Pons (tissue), 1 donor: ENCODE measurements around the gene GAREM1.

ENCODE experiments used
- DNase-seq: peaks from one replicate; pipeline ENCODE4 v3.0.0-alpha.2; 2016; ENCODE audit warnings: low spot score

The GAREM1 gene

DNA sequence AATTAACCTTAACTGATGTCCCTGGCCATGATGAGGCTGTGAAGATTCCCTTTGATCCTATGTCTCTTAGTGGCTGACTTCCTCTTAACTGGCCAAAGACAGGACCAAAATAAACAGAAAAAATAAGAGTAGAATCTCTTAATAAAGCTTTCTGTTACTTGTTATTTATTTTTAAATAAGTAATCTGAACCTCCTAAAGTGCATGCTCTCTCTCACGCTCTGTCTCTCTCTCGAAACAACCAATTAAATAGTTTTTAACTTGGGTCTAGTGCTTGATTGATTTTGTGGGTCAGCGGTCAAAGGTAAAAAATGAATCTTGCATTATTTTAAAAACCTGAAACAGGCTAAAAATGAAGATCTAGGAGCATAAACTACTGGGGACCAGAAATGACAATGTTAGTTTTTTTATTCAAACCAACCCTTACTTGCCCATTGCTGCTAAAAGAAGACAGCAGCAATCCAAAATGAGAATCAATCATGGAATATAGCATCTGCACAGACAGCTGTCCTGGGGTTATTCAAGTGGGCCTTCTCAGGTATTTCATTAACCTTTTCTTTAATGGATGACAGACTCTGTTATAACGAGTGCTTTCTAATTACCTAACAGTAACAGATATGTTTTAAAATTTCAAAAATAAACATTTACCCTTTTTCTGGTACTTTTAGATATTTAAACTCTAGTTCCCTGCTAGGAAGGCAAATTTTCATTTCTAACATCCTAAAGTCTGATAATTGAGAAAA lies 11.2 kb downstream of the GAREM1 start:
- DNase-seq: no peak

GRCh38 chr18:32455361-32455760 lies 15.3 kb downstream of the GAREM1 start:
- DNase-seq: no peak

DNA sequence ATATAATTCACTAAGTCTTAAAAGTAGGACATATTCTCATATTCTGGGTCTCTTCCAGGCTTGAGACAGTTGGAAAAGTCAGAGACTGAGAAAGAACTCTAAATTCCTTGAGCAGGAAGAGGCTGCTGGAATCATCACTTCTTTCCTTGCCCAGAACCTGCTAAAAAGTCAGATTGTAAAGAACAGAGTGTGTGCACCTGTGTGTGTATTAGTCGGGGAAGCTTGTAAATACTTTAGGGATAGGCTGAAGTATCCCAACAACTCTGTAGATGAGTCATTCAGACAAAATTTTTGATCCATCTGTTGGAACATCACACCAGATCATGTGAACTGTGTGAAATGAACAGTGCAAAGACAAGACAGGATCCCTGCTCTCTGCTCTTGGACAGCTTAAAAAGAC lies 16.1 kb downstream of the GAREM1 start:
- no peak for DNase-seq

- DNase-seq: no peak
Measured at GRCh38 chr18:32450874-32451273, 19.8 kb downstream of the GAREM1 start.

DNA sequence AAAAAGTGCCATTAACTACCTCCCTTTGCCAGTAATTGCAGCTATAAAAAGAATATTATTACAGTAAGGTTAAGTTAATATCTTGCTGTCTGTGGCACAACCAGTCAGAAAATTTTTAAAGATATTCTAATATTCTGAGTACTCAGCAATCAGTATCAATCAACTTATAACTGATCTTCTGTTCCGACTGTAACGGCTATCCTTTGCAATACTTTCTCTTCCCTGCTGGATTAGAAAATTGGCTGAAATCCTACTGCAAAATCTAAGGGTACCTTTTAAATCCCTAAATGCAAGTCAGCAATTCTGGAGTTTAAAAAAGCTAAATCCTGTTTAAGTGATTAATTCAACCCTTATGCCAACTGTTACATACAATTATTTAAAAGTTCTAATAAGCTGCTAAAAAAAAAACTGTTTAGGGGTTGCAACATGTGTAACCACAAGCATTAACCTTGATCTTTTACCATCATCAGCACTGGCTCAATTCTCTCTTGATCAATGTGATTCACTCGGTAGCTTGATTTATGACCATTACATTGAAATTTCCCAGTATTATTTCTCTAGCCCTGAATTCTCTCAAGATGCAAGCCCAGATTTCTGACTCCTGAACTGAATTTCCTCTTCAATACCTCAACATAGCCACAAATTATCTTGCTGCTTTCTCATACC lies 20.5 kb downstream of the GAREM1 start:
- no peak for DNase-seq

DNA sequence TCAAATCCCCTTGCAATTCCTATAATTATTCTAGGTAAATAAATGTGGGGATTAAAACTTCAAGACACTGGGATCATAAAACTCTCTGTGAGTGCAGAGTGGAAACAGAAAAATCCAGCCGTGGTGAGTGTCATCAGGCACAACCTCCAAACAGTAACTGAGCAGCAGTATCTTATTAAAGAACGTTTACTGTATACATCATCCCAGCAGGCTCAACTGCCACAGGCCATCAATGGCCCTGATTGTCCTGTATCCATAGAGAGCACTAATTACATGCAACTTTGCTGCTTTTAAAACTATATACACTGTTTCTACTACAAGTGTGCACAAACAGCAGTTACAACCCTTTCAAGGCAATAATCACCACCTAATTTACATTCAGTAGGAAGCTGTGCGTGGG lies 23.9 kb downstream of the GAREM1 start:
- DNase-seq: peak; percentile 86

DNA sequence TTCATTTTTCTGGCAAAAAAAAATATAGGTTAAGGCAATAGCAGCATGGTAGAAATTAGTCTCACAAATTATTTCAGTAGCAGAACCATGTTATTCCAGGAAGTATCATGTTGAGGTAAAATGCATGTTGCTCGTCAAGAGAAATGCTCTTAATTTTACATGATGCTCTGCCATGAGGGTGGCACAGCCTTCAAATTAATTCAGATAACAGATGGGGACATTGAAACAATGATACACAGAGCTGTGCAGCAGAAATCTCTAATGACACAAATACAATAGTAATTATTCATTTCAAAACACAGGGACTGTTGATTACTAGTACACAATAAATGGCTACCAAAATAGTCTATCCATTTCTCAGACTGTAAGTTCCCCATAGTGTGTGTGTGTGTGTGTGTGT lies 24.8 kb downstream of the GAREM1 start:
- peak; percentile 73 for DNase-seq

- DNase-seq: no peak
Measured at GRCh38 chr18:32443706-32444215, 26.9 kb downstream of the GAREM1 start.

GRCh38 chr18:32443033-32443705 lies 27.5 kb downstream of the GAREM1 start:
- no peak for DNase-seq

DNA sequence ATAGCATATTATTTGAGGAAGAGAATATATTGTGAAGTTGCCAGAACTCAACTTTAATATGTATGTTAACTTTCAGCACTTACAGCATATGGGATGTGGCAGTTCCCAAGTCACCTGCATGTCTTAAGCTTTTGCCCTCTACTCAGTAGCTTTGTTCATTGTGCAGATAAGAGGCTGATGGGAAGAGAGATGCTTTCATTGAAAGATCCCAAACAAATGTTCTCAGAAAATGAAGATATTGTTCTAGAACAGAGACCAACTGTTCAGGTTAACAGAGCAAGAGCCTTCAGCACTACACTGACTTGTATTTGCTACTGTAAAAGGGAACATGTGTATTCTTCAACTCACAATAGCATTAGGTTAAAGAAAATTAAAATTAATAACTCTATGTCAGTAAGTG lies 28.1 kb downstream of the GAREM1 start:
- peak; percentile 98 for DNase-seq

- peak; percentile 83 for DNase-seq
Measured at GRCh38 chr18:32441533-32441932, 29.1 kb downstream of the GAREM1 start.

DNA sequence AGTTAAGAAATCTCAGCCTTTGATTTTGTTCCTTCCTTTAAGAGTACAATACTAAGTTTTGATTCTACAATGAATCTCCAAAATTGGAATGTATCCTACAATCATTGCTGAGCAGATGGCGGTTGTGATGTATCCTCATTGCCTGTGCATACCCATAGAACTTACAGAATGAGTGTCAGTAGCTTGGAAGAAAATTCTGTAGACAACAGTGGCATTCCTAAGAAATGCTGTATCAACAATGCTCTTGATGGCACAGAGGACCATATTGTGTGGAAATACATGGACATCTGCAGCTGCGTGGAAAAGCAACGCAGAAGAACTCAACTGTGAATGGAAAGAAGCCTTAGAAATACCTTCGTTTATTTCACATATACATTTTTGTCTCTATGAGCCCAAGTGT lies 30.2 kb downstream of the GAREM1 start:
- peak; percentile 62 for DNase-seq

- DNase-seq: peak; percentile 83
Measured at GRCh38 chr18:32439802-32440201, 30.9 kb downstream of the GAREM1 start.

- DNase-seq: peak; percentile 12
Measured at GRCh38 chr18:32439241-32439640, 31.4 kb downstream of the GAREM1 start.

GRCh38 chr18:32438173-32438572 lies 32.5 kb downstream of the GAREM1 start:
- DNase-seq: peak; percentile 12

- DNase-seq: peak; percentile 34
Measured at GRCh38 chr18:32437100-32437834, 33.4 kb downstream of the GAREM1 start.

DNA sequence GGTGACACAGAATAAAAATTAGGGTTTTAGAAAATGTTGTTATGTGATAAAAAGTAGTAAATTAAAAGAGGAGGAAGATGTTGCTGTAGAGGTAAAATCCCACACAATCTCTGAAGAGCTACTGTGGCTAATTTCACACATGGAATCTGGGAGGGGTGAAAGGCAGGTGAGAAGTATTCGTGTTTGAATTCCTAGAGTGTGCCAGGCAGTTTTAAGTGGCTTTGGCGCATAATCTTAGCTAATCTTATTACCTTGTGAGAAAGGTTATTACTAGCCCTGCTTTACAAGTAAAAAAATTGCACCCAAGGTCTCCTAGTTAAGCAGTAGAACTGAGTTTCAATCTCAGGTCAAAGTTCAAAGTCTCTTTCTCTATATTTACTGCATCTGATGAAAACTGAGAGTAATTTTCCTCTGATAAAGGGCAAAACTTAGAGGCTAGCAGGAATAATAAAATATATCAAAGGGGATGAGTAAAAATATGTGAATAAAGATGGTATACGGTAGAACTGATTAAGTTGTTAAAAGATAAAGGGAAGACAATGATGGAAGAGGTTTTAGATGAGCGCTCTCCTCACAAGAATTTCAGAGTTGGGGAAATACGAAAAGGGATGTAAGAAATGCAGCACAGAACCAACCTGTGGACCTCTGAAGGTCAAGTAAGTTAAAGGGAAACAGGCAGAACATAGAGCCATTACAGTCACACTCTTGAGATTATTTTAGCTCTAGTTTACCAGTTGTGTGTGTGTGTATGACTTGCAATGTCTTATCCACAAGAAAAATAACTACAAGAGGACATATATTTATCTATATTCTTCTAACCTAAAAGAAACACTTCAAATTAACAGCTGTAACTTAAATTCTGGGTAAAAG lies 34.8 kb downstream of the GAREM1 start:
- DNase-seq: no peak

DNA sequence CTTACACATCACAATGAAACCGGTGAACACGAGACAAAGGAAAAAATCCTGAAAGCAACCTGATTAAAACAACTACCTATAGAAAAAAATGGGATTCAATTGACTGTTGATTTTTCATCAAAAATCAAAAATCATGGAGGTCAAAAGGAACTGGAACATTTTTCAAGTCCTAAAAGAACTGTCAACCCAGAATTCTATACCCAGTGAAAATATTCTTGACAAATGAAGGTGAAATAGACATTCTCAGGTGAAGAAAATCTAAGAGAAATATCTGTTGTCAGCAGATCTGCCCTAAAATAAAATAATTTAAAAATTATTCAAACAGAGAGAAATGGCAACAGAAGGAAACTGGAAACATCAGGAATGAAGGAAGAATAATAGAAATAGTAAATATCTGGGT lies 38.9 kb downstream of the GAREM1 start:
- no peak for DNase-seq

DNA sequence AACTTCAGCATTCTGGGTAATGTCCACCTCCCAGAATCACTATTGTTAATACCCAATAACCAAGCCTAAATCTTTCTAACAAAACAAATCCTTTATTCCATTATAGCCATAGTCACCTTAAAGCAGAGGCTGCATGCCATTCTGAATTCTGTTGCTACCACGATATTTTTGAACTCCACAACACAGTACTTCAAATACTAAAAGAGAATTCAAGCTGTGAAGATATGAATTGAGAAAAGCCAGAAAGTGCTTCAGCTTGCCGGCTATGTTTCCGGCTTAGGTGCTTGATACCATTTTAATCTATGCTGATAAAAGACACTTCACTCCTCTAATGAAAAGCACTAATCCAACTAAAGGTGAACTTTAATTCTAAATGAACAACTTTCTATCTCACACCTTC lies 41.3 kb downstream of the GAREM1 start:
- DNase-seq: no peak

GRCh38 chr18:32427084-32427900 lies 43.4 kb downstream of the GAREM1 start:
- no peak for DNase-seq
